Measurements from ENCODE around the gene UBD. TPM values are rescaled to one million over a fixed set of nuclear protein-coding genes. Genes with fewer than 3 reads are reported as not detected.

Gene UBD
- total and polyA plus RNA-seq, 7 experiments from 2014 or later = 1.9 TPM; not detected in 6

- Histone ChIP-seq H3K27me3 (ENCODE audit: control insufficient read depth in 2 of 2, insufficient read depth in 2 of 2, low read length in 2 of 2) (peaks cover 5 to 8% of the 10 kb centered on the region in 2 donors), H3K36me3 (ENCODE audit: control insufficient read depth in 2 of 3, insufficient read depth in 3 of 3, low read length in 3 of 3) (no peaks in the 10 kb centered on the region), H3K9me3 (ENCODE audit: control insufficient read depth in 2 of 3, low read length in 3 of 3) (no peaks in the 10 kb centered on the region), H3K27ac (ENCODE audit: low read depth, low read length) (no peak overlapping the region), H3K4me1 (ENCODE audit: control insufficient read depth in 2 of 2, insufficient read depth in 2 of 2, low read length in 2 of 2) (peaks cover 6 to 7% of the 10 kb centered on the region in 2 donors), H3K4me3 (ENCODE audit: low read length) (peak overlapping the region; percentile 57)
- Mint-ChIP-seq H3K4me1 (peaks cover 10 to 19% (median 18%) of the 10 kb centered on the region in 7 donors), H3K36me3 (peaks cover 0 to 9% (median 0%) of the 10 kb centered on the region in 5 donors), H3K27ac (peak overlapping the region in 2 of 9 donors; percentile 41 to 76), H3K9me3 (peaks cover 0 to 4% (median 0%) of the 10 kb centered on the region in 11 donors), H3K4me3 (peak overlapping the region; percentile 76 to 98 (median 88)), H3K27me3 (peaks cover 51 to 74% (median 69%) of the 10 kb centered on the region in 5 donors)
- intact Hi-C loops (cut with micrococcal nuclease) = no loop called here
- ATAC-seq (peak; percentile 56), DNase-seq (peak in 5 of 9 donors; percentile 10 to 30 (median 29))
- ChIA-PET CTCF (no interaction called here), POLR2A (no interaction called here)
These were observed 6.1 kb downstream of the UBD start for GRCh38 chr6:29553268-29554057.

- Histone ChIP-seq H3K27me3 (ENCODE audit: control insufficient read depth in 2 of 2, insufficient read depth in 2 of 2, low read length in 2 of 2) (peaks cover 5 to 8% of the 10 kb centered on the region in 2 donors), H3K36me3 (ENCODE audit: control insufficient read depth in 2 of 3, insufficient read depth in 3 of 3, low read length in 3 of 3) (no peaks in the 10 kb centered on the region), H3K4me1 (ENCODE audit: control insufficient read depth in 2 of 2, insufficient read depth in 2 of 2, low read length in 2 of 2) (peaks cover 6 to 7% of the 10 kb centered on the region in 2 donors), H3K27ac (ENCODE audit: low read depth, low read length) (no peak overlapping the region), H3K4me3 (ENCODE audit: low read length) (peak overlapping the region; percentile 57), H3K9me3 (ENCODE audit: control insufficient read depth in 2 of 3, low read length in 3 of 3) (no peaks in the 10 kb centered on the region)
- peaks cover 0 to 9% (median 0%) of the 10 kb centered on the region in 5 donors for H3K36me3 Mint-ChIP-seq
- ATAC-seq = peak; percentile 85
- ChIA-PET CTCF (no interaction called here), POLR2A (no interaction called here)
- intact Hi-C loops (cut with micrococcal nuclease) = no loop called here
- peaks cover 10 to 19% (median 18%) of the 10 kb centered on the region in 7 donors for H3K4me1 Mint-ChIP-seq
- H3K4me3 Mint-ChIP-seq = peak overlapping the region; percentile 76 to 98 (median 88)
- H3K27me3 Mint-ChIP-seq = peaks cover 57 to 77% (median 68%) of the 10 kb centered on the region in 5 donors
- DNase-seq = peak in 7 of 9 donors; percentile 42 to 73 (median 65)
- H3K9me3 Mint-ChIP-seq = peaks cover 0 to 4% (median 0%) of the 10 kb centered on the region in 11 donors
- peak overlapping the region in 1 of 9 donors; percentile 76 for H3K27ac Mint-ChIP-seq
These were observed 7.0 kb downstream of the UBD start for GRCh38 chr6:29552512-29553051.

DNA sequence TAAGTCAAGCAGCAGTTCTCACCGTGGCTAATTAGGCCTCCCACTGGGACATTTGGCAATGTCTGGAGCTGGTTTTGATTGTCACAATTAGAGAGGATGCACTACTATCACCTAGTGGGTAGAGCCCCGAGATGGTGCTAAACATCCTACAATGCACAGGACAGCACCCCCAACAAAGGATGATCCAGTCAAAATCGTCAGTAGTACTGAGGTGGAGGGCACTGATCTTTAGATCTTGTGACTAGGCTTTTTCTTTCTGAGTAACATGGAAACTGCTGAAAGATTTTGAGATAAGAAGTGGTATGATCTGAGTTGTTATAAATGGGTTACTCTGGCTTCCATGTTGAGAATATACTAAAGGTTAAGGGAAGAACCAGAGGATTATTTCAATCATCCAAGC, 12.0 kb downstream of the UBD start:
- no peak for ATAC-seq
- Histone ChIP-seq H3K4me3 (ENCODE audit: low read length) (no peak overlapping the region), H3K36me3 (ENCODE audit: control insufficient read depth in 2 of 3, insufficient read depth in 3 of 3, low read length in 3 of 3) (no peaks in the 10 kb centered on the region), H3K4me1 (ENCODE audit: control insufficient read depth in 2 of 2, insufficient read depth in 2 of 2, low read length in 2 of 2) (no peaks in the 10 kb centered on the region), H3K9me3 (ENCODE audit: control insufficient read depth in 2 of 3, low read length in 3 of 3) (no peaks in the 10 kb centered on the region), H3K27ac (ENCODE audit: low read depth, low read length) (no peak overlapping the region), H3K27me3 (ENCODE audit: control insufficient read depth in 2 of 2, insufficient read depth in 2 of 2, low read length in 2 of 2) (no peaks in the 10 kb centered on the region)
- Mint-ChIP-seq H3K4me1 (peaks cover 0 to 4% (median under 1%) of the 10 kb centered on the region in 7 donors), H3K27ac (no peak overlapping the region), H3K4me3 (no peak overlapping the region), H3K9me3 (peaks cover 0 to 4% (median 0%) of the 10 kb centered on the region in 11 donors), H3K36me3 (peaks cover 0 to 4% (median 0%) of the 10 kb centered on the region in 5 donors), H3K27me3 (peaks cover 37 to 62% (median 52%) of the 10 kb centered on the region in 5 donors)
- intact Hi-C loops (cut with micrococcal nuclease) = no loop called here
- no peak for DNase-seq
- POLR2A ChIA-PET = no interaction called here
- CTCF ChIA-PET = no interaction called here

DNA sequence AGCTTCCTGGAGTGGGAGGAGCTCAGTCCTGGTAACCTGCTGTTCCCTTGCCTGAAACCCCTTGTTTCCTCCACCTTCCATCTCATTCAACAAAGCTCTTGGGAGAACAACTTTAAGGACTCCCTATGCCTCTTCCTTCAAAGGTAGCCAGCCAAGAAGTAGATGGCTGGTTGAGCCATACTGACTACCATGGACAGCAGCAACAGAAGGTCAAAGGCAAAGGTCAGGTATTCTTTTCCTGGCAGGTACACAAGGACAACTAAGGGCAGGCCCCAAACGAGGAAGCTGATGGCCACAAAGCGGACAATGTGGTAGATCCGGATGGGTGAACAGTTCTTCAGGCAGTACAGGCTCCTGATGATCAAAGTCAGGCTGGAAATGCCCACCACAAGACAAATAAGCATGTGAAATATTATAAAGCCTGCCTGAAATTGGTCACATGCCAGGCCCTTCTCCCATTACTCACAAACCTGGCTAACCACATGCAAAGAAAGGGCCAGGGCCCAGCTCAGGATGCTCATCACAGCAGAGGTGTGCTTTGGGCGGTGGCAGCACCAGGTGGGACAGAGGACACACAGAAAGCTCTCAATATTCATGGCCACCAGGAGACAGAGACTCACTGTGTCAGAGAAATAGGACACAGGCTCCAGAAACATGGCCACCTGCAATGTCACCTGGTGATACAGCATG, 21.7 kb downstream of the UBD start:
- Mint-ChIP-seq H3K27ac (no peak overlapping the region), H3K36me3 (no peaks in the 10 kb centered on the region), H3K27me3 (peaks cover 11 to 26% (median 15%) of the 10 kb centered on the region in 5 donors), H3K4me1 (peaks cover 0 to 2% (median 0%) of the 10 kb centered on the region in 7 donors), H3K4me3 (no peak overlapping the region), H3K9me3 (peaks cover 0 to 1% (median 0%) of the 10 kb centered on the region in 11 donors)
- CTCF ChIA-PET = no interaction called here
- Histone ChIP-seq H3K27ac (ENCODE audit: low read depth, low read length) (no peak overlapping the region), H3K9me3 (ENCODE audit: control insufficient read depth in 2 of 3, low read length in 3 of 3) (no peaks in the 10 kb centered on the region), H3K4me3 (ENCODE audit: low read length) (no peak overlapping the region), H3K4me1 (ENCODE audit: control insufficient read depth in 2 of 2, insufficient read depth in 2 of 2, low read length in 2 of 2) (no peaks in the 10 kb centered on the region), H3K27me3 (ENCODE audit: control insufficient read depth in 2 of 2, insufficient read depth in 2 of 2, low read length in 2 of 2) (no peaks in the 10 kb centered on the region), H3K36me3 (ENCODE audit: control insufficient read depth in 2 of 3, insufficient read depth in 3 of 3, low read length in 3 of 3) (no peaks in the 10 kb centered on the region)
- POLR2A ChIA-PET = no interaction called here
- no peak for ATAC-seq
- DNase-seq = no peak
- intact Hi-C loops (cut with micrococcal nuclease) = no loop called here

GRCh38 chr6:29532320-29532951, 27.1 kb downstream of the UBD start:
- no peaks in the 10 kb centered on the region for H3K36me3 ChIP-seq (ENCODE audit: control insufficient read depth in 2 of 3, insufficient read depth in 3 of 3, low read length in 3 of 3)
- H3K27me3 Mint-ChIP-seq = peaks cover 2 to 14% (median 6%) of the 10 kb centered on the region in 5 donors
- ChIA-PET POLR2A (interaction anchor here (1.0 kb wide), 1 partner anchor 117 kb away, joined by 4 read pairs; no protein-coding TSS in a partner anchor), CTCF (no interaction called here)
- no peak overlapping the region for H3K4me3 Mint-ChIP-seq
- no peaks in the 10 kb centered on the region for H3K9me3 ChIP-seq (ENCODE audit: control insufficient read depth in 2 of 3, low read length in 3 of 3)
- no peak overlapping the region for H3K27ac ChIP-seq (ENCODE audit: low read depth, low read length)
- H3K4me1 Mint-ChIP-seq = peaks cover 0 to 2% (median 0%) of the 10 kb centered on the region in 7 donors
- peaks cover 0 to 1% (median 0%) of the 10 kb centered on the region in 11 donors for H3K9me3 Mint-ChIP-seq
- no peaks in the 10 kb centered on the region for H3K27me3 ChIP-seq (ENCODE audit: control insufficient read depth in 2 of 2, insufficient read depth in 2 of 2, low read length in 2 of 2)
- H3K4me3 ChIP-seq (ENCODE audit: low read length) = no peak overlapping the region
- no peaks in the 10 kb centered on the region for H3K36me3 Mint-ChIP-seq
- ATAC-seq = no peak
- no peak for DNase-seq
- no peaks in the 10 kb centered on the region for H3K4me1 ChIP-seq (ENCODE audit: control insufficient read depth in 2 of 2, insufficient read depth in 2 of 2, low read length in 2 of 2)
- no peak overlapping the region for H3K27ac Mint-ChIP-seq
- intact Hi-C loops (cut with micrococcal nuclease) = no loop called here

DNA sequence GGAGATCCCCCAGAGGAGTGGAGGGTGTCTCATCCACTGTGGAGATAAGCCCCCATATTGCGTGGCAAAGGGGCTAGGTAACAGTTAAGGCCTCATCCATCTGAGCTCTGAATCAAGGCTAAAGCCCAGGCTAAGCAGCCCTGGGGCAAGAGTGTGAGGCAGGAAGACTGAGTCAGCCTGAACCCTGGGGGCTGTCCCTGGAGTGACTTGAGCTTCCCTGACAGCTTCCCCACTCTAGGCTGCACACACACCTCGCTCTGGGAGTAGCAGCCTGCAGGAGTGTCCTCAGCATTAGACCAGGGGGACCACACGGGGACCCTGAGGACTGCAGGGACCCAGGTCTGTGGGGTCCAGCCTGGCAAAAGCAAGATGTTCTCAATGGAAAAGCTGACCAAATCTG, 27.9 kb downstream of the UBD start:
- CTCF ChIA-PET = no interaction called here
- Mint-ChIP-seq H3K27ac (no peak overlapping the region), H3K9me3 (no peaks in the 10 kb centered on the region), H3K4me3 (no peak overlapping the region), H3K36me3 (no peaks in the 10 kb centered on the region), H3K4me1 (peaks cover 0 to 2% (median 0%) of the 10 kb centered on the region in 7 donors), H3K27me3 (peaks cover 5 to 14% (median 11%) of the 10 kb centered on the region in 5 donors)
- POLR2A ChIA-PET = interaction anchor here (1.0 kb wide), 1 partner anchor 118 kb away, joined by 4 read pairs; no protein-coding TSS in a partner anchor
- no peak overlapping the region for H3K4me3 ChIP-seq (ENCODE audit: low read length)
- H3K27me3 ChIP-seq (ENCODE audit: control insufficient read depth in 2 of 2, insufficient read depth in 2 of 2, low read length in 2 of 2) = no peaks in the 10 kb centered on the region
- H3K36me3 ChIP-seq (ENCODE audit: control insufficient read depth in 2 of 3, insufficient read depth in 3 of 3, low read length in 3 of 3) = no peaks in the 10 kb centered on the region
- DNase-seq = no peak
- no peaks in the 10 kb centered on the region for H3K4me1 ChIP-seq (ENCODE audit: control insufficient read depth in 2 of 2, insufficient read depth in 2 of 2, low read length in 2 of 2)
- no peaks in the 10 kb centered on the region for H3K9me3 ChIP-seq (ENCODE audit: control insufficient read depth in 2 of 3, low read length in 3 of 3)
- ATAC-seq = no peak
- intact Hi-C loops (cut with micrococcal nuclease) = no loop called here
- no peak overlapping the region for H3K27ac ChIP-seq (ENCODE audit: low read depth, low read length)
